ENCODE data around the gene MTMR6. TPM values are rescaled to one million over a fixed set of nuclear protein-coding genes. Genes with fewer than 3 reads are reported as not detected.

MTMR6 gene
- polyA plus RNA-seq, 1 donor from 2014 or later = 45.4 TPM

- Histone ChIP-seq H3K79me2 (replicated peaks; ENCODE audit: insufficient read depth, low read length) (no peaks in the 10 kb centered on the region), H2AFZ (ENCODE audit: low read depth, low read length) (peak overlapping the region; percentile 19), H3K27me3 (ENCODE audit: insufficient read depth, low read depth, low read length) (no peaks in the 10 kb centered on the region), H3K27ac (ENCODE audit: low read length) (peak overlapping the region; percentile 52), H4K20me1 (ENCODE audit: insufficient read depth) (no peaks in the 10 kb centered on the region), H3F3A (ENCODE audit: insufficient read depth, low read length, poor library complexity, severe bottlenecking) (no peaks in the 10 kb centered on the region), H3K4me3 (ENCODE audit: low read length) (peak overlapping the region; percentile 40), H3K9me2 (ENCODE audit: insufficient read depth, low read length) (no peaks in the 10 kb centered on the region), H3K4me2 (ENCODE audit: low read length) (peak overlapping the region; percentile 54), H3K36me3 (ENCODE audit: insufficient read depth, low read length) (no peaks in the 10 kb centered on the region), H3K9me3 (ENCODE audit: low read length) (no peaks in the 10 kb centered on the region), H3K9ac (ENCODE audit: low read length) (no peak overlapping the region)
- TF ChIP-seq TAF1 (IDR thresholded peaks at IDR 0.05; ENCODE audit: low read depth) (no peak), REST (IDR thresholded peaks at IDR 0.05; ENCODE audit: borderline replicate concordance) (no peak), CTCF (IDR thresholded peaks at IDR 0.05; ENCODE audit: poor library complexity, severe bottlenecking) (no peak), EZH2 (IDR thresholded peaks at IDR 0.05; ENCODE audit: borderline replicate concordance, insufficient read depth, low read length, poor library complexity, severe bottlenecking) (no peak), MXI1 (conservative IDR thresholded peaks at IDR 0.05; ENCODE audit: poor library complexity, severe bottlenecking) (no peak), POLR2AphosphoS5 (IDR thresholded peaks at IDR 0.05) (no peak), SMC3 (conservative IDR thresholded peaks at IDR 0.05; ENCODE audit: poor library complexity) (no peak), EP300 (conservative IDR thresholded peaks at IDR 0.05; ENCODE audit: poor library complexity, severe bottlenecking) (no peak), RAD21 (conservative IDR thresholded peaks at IDR 0.05) (no peak)
These were observed 4.4 kb upstream of the MTMR6 start for GRCh38 chr13:25291691-25292090.

GRCh38 chr13:25288966-25289365 is 1.7 kb upstream of the MTMR6 start:
- Histone ChIP-seq H3K4me3 (ENCODE audit: low read length) (no peak overlapping the region), H3K27ac (ENCODE audit: low read length) (no peak overlapping the region), H3K79me2 (replicated peaks; ENCODE audit: insufficient read depth, low read length) (peaks cover 24% of the 10 kb centered on the region), H3K9me3 (ENCODE audit: low read length) (no peaks in the 10 kb centered on the region), H3K27me3 (ENCODE audit: insufficient read depth, low read depth, low read length) (no peaks in the 10 kb centered on the region), H4K20me1 (ENCODE audit: insufficient read depth) (no peaks in the 10 kb centered on the region), H3K4me2 (ENCODE audit: low read length) (no peak overlapping the region), H3K9ac (ENCODE audit: low read length) (no peak overlapping the region), H3K9me2 (ENCODE audit: insufficient read depth, low read length) (no peaks in the 10 kb centered on the region), H2AFZ (ENCODE audit: low read depth, low read length) (no peak overlapping the region), H3K36me3 (ENCODE audit: insufficient read depth, low read length) (no peaks in the 10 kb centered on the region), H3F3A (ENCODE audit: insufficient read depth, low read length, poor library complexity, severe bottlenecking) (no peaks in the 10 kb centered on the region)
- TF ChIP-seq RAD21 (conservative IDR thresholded peaks at IDR 0.05) (no peak), MXI1 (conservative IDR thresholded peaks at IDR 0.05; ENCODE audit: poor library complexity, severe bottlenecking) (no peak), SMC3 (conservative IDR thresholded peaks at IDR 0.05; ENCODE audit: poor library complexity) (no peak), REST (IDR thresholded peaks at IDR 0.05; ENCODE audit: borderline replicate concordance) (no peak), EZH2 (IDR thresholded peaks at IDR 0.05; ENCODE audit: borderline replicate concordance, insufficient read depth, low read length, poor library complexity, severe bottlenecking) (no peak), EP300 (conservative IDR thresholded peaks at IDR 0.05; ENCODE audit: poor library complexity, severe bottlenecking) (no peak), TAF1 (IDR thresholded peaks at IDR 0.05; ENCODE audit: low read depth) (no peak)
